ENCODE results near the gene THRA.

The THRA gene

GRCh38 chr17:40023590-40024292 is 39.0 kb upstream of the THRA start:
- H3K4me3 ChIP-seq (ENCODE audit: low read length) = no peak overlapping the region
- no peak for DNase-seq (ENCODE audit: low read depth)

GRCh38 chr17:40024901-40025300 is 37.9 kb upstream of the THRA start:
- no peak for TF ChIP-seq CTCF (conservative IDR thresholded peaks at IDR 0.05; ENCODE audit: low read length)
- no peak overlapping the region for H3K4me3 ChIP-seq (ENCODE audit: low read length)
- no peak for DNase-seq (ENCODE audit: low read depth)

More at GRCh38 chr17:40023590-40024292, 39.0 kb upstream of the THRA start:
- no peak for TF ChIP-seq CTCF (conservative IDR thresholded peaks at IDR 0.05; ENCODE audit: low read length)

- no peak overlapping the region for H3K4me3 ChIP-seq (ENCODE audit: low read length)
- DNase-seq (ENCODE audit: low read depth) = no peak
These were observed 37.2 kb upstream of the THRA start for GRCh38 chr17:40025559-40025958.

GRCh38 chr17:40025991-40026815 is 36.6 kb upstream of the THRA start:
- H3K4me3 ChIP-seq (ENCODE audit: low read length) = no peak overlapping the region
- no peak for DNase-seq (ENCODE audit: low read depth)
- no peak for TF ChIP-seq CTCF (conservative IDR thresholded peaks at IDR 0.05; ENCODE audit: low read length)

More at GRCh38 chr17:40025559-40025958, 37.2 kb upstream of the THRA start:
- no peak for TF ChIP-seq CTCF (conservative IDR thresholded peaks at IDR 0.05; ENCODE audit: low read length)

- DNase-seq (ENCODE audit: low read depth) = peak; percentile 72
- no peak overlapping the region for H3K4me3 ChIP-seq (ENCODE audit: low read length)
These were observed 35.8 kb upstream of the THRA start for GRCh38 chr17:40026816-40027613.

GRCh38 chr17:40027614-40028012 is 35.2 kb upstream of the THRA start:
- no peak for DNase-seq (ENCODE audit: low read depth)
- no peak for TF ChIP-seq CTCF (conservative IDR thresholded peaks at IDR 0.05; ENCODE audit: low read length)
- no peak overlapping the region for H3K4me3 ChIP-seq (ENCODE audit: low read length)

More at GRCh38 chr17:40026816-40027613, 35.8 kb upstream of the THRA start:
- TF ChIP-seq CTCF (conservative IDR thresholded peaks at IDR 0.05; ENCODE audit: low read length) = peak; percentile 78
